Naive thymus-derived CD4-positive, alpha-beta T cell (primary cell): Measurements from ENCODE around the gene CZIB. TPM values are rescaled to one million over a fixed set of nuclear protein-coding genes. Genes with fewer than 3 reads are reported as not detected.
A peak's percentile ranks its signal among the peaks of the same experiment; 100 is the strongest.
"Not testable (repeated sequence)": the region's sequence is repeated elsewhere in the genome, so short reads cannot be mapped to it uniquely, and the experiment has no call there.

ENCODE experiments used
- ATAC-seq: fragments of 150-1000 bp; cut with Tn5 transposase; 2 replicates; pipeline ENCODE4 v1.10.0; 2021; ENCODE audit warnings: mild to moderate bottlenecking, moderate library complexity
- CTCF ChIA-PET: fragments of 350-600 bp; sonication (Branson Sonifier 250); formaldehyde crosslinking; loops from one replicate; lab custom pipeline; 2021; ENCODE audit warnings: antibody characterized with exemption; lab: Charles Lee
- POLR2A ChIA-PET: fragments of 350-600 bp; sonication (Branson Sonifier 250); formaldehyde crosslinking; loops from one replicate; lab custom pipeline; 2021; ENCODE audit warnings: antibody characterized with exemption, inconsistent platforms; lab: Charles Lee
- DNase-seq, 9 donors: peaks; one replicate each; pipeline versions ENCODE4 v3.0.0 to v3.0.0-alpha.2; 2020 to 2022; ENCODE audit warnings: mixed read lengths in 1 of 9
- H3K27ac ChIP-seq: one replicate; pipeline ENCODE4 v1.7.0; 2013; ENCODE audit warnings: mild to moderate bottlenecking, low read depth, low read length, moderate library complexity
- H3K27me3 ChIP-seq, 2 donors: one replicate each; pipeline ENCODE4 v1.7.0; 2013; ENCODE audit warnings: low read length in 2 of 2, mild to moderate bottlenecking in 2 of 2, moderate library complexity in 2 of 2; ENCODE audit not compliant: control insufficient read depth in 2 of 2, insufficient read depth in 2 of 2
- H3K36me3 ChIP-seq, 3 experiments: 1 replicate in 2 of 3; 2 replicates in 1 of 3; pipeline ENCODE4 v1.7.0; 2013; ENCODE audit warnings: low read length in 3 of 3, mild to moderate bottlenecking in 3 of 3, moderate library complexity in 1 of 3; ENCODE audit not compliant: insufficient read depth in 3 of 3, control insufficient read depth in 2 of 3
- H3K4me1 ChIP-seq, 2 donors: one replicate each; pipeline ENCODE4 v1.7.0; 2013; ENCODE audit warnings: low read length in 2 of 2, mild to moderate bottlenecking in 2 of 2, moderate library complexity in 1 of 2; ENCODE audit not compliant: control insufficient read depth in 2 of 2, insufficient read depth in 2 of 2
- H3K4me3 ChIP-seq: 2 replicates; pipeline ENCODE4 v1.7.0; 2013; ENCODE audit warnings: mild to moderate bottlenecking, low read length
- H3K9me3 ChIP-seq, 3 experiments: 1 replicate in 2 of 3; 2 replicates in 1 of 3; pipeline ENCODE4 v1.7.0; 2013; ENCODE audit warnings: low read length in 3 of 3; ENCODE audit not compliant: control insufficient read depth in 2 of 3
- H3K27ac Mint-ChIP-seq, 9 donors: one replicate each; pipeline ENCODE4 v1.8.0; 2020 to 2022; ENCODE audit warnings: mixed read lengths in 9 of 9, mild to moderate bottlenecking in 8 of 9, moderate library complexity in 5 of 9, inconsistent platforms in 2 of 9
- H3K27me3 Mint-ChIP-seq, 5 donors: one replicate each; pipeline ENCODE4 v1.8.0; 2021 to 2022; ENCODE audit warnings: mixed read lengths in 5 of 5, mild to moderate bottlenecking in 1 of 5
- H3K36me3 Mint-ChIP-seq, 5 donors: one replicate each; pipeline ENCODE4 v1.8.0; 2020 to 2022; ENCODE audit warnings: mixed read lengths in 5 of 5, mild to moderate bottlenecking in 3 of 5, inconsistent platforms in 1 of 5
- H3K4me1 Mint-ChIP-seq, 7 donors: one replicate each; pipeline ENCODE4 v1.8.0; 2020 to 2022; ENCODE audit warnings: mixed read lengths in 7 of 7, mild to moderate bottlenecking in 3 of 7, inconsistent platforms in 1 of 7
- H3K4me3 Mint-ChIP-seq, 10 donors: one replicate each; pipeline ENCODE4 v1.8.0; 2020 to 2022; ENCODE audit warnings: mild to moderate bottlenecking in 10 of 10, mixed read lengths in 10 of 10, moderate library complexity in 6 of 10, inconsistent platforms in 2 of 10
- H3K9me3 Mint-ChIP-seq, 11 donors: one replicate each; pipeline ENCODE4 v1.8.0; 2020 to 2022; ENCODE audit warnings: mixed read lengths in 11 of 11, mild to moderate bottlenecking in 4 of 11, inconsistent platforms in 1 of 11, moderate library complexity in 1 of 11
- intact Hi-C, 2 donors: fragments of 100-400 bp; cut with micrococcal nuclease; formaldehyde crosslinking; loops; one replicate each; pipeline ENCODE4 v1.15.1; 2023
- polyA plus RNA-seq, 2 donors: library from polyadenylated mRNA; unstranded; fragments of 300-500 nt; fragmentation: Illumina TruSeq; gene quantifications; one replicate each; pipeline ENCODE4 v1.2.3, GENCODE V29; 2021
- total RNA-seq, 6 experiments: library from RNA in 5 of 6; stranded (reverse) in 5 of 6; gene quantifications; 1 replicate in 5 of 6; 2 replicates in 1 of 6; pipeline ENCODE4 v1.2.3 and lab custom pipeline; 2021 to 2026

The CZIB gene
- total and polyA plus RNA-seq, 7 experiments from 2014 or later = 41.9 to 94.9 (median 77.5) TPM

DNA sequence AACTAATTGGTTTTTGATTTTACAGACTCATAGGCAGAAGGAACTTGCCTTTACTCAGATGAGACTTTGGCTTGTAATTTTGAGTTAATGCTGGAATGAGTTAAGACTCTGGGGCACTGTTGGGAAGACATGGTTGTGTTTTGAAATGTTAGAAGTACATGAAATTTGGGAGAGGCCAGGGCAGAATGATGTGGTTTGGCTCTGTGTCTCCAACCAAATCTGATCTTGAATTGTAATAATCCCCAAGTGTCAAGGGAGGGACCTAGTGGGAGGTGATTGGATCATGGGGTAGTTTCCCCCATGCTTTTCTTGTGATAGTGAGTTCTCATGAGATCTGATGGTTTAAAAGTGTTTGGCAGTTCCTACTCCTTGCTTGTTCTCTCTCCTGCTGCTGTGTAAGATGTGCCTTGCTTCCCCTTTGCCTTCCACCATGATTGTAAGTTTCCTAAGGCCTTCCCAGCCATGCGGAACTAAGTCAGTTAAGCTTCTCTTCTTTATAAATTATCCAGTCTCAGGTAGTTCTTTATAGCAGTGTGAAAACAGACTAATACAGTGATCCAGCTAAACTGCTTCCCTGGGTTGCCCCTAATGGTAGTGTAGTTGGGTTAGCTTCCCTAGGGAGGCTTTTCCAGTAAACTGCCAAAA, 13.6 kb downstream of the CZIB start:
- no peaks in the 10 kb centered on the region for H3K4me1 ChIP-seq
- no peak overlapping the region for H3K4me3 ChIP-seq
- Mint-ChIP-seq H3K36me3 (peaks cover 45 to 85% (median 60%) of the 10 kb centered on the region in 5 donors), H3K27ac (peak overlapping the region in 2 of 9 donors; percentile 4 to 43), H3K27me3 (no peaks in the 10 kb centered on the region), H3K4me3 (no peak overlapping the region), H3K9me3 (peaks cover 5 to 27% (median 16%) of the 10 kb centered on the region in 11 donors), H3K4me1 (peaks cover 0 to 31% (median 28%) of the 10 kb centered on the region in 7 donors)
- ATAC-seq (no peak), DNase-seq (no peak)
- no peaks in the 10 kb centered on the region for H3K27me3 ChIP-seq
- H3K36me3 ChIP-seq = peaks cover 10 to 92% (median 18%) of the 10 kb centered on the region in 3 experiments
- CTCF ChIA-PET = no interaction called here
- H3K9me3 ChIP-seq = peaks cover 0 to 16% (median 3%) of the 10 kb centered on the region in 3 experiments
- intact Hi-C loops = no loop called here
- H3K27ac ChIP-seq = no peak overlapping the region
- POLR2A ChIA-PET = no interaction called here

DNA sequence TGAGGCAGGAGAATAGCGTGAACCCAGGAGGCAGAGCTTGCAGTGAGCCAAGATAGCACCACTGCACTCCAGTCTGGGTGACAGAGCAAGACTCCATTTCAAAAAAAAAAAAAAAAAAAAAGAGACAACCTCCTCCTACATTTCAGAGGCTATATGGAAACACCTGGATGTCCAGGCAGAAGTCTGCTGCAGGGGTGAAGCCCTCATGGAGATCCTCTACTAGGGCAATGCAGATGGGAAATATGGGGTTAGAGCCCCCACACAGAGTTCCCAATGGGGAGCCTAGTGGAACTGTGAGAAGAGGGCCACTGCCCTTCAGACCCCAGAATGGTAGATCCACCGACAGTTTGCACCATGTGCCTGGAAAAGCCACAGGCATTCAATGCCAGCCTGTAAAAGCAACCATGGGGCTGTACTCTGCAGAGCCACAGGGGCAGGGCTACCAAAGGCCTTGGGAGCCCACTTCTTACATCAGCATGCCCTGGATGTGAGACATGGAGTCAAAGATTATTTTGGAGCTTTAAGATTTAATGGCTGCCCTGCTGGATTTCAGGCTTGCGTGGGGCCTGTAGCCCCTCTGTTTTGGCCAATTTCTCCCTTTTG, 14.2 kb downstream of the CZIB start:
- ATAC-seq, H3K27ac ChIP-seq, CTCF ChIA-PET, H3K27ac Mint-ChIP-seq, H3K27me3 Mint-ChIP-seq, H3K4me3 ChIP-seq, H3K27me3 ChIP-seq, H3K4me3 Mint-ChIP-seq, H3K4me1 ChIP-seq, intact Hi-C loops: not testable (repeated sequence)
- H3K9me3 Mint-ChIP-seq = peaks cover 5 to 27% (median 16%) of the 10 kb centered on the region in 11 donors
- POLR2A ChIA-PET = interaction anchor here (0.7 kb wide), 1 partner anchor 13 kb away, joined by 3 read pairs; no protein-coding TSS in a partner anchor
- peaks cover 0 to 31% (median 28%) of the 10 kb centered on the region in 7 donors for H3K4me1 Mint-ChIP-seq
- Histone ChIP-seq H3K36me3 (peaks cover 10 to 94% (median 18%) of the 10 kb centered on the region in 3 experiments), H3K9me3 (peaks cover 0 to 16% (median 3%) of the 10 kb centered on the region in 3 experiments)
- peak in 1 of 9 donors; percentile 6 for DNase-seq
- peaks cover 45 to 88% (median 63%) of the 10 kb centered on the region in 5 donors for H3K36me3 Mint-ChIP-seq

DNA sequence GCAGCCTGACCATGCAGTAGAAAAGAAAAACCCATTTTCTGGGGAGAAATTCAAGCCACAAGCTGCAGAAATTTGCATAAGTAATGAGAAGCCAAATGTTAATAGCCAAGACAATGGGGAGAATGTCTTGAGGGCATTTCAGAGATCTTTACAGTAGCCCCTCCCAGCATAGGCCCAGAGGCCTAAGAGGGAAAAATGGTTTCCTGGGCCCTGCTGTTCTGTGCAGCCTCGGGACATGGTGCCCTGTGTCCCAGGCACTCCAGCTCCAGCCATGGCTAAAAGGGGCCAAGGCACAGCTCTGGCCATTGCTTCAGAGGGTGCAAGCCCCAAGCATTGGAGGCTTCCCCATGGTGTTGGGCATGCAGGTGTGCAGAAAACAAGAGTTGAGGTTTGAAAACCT, 14.9 kb downstream of the CZIB start:
- intact Hi-C loops, H3K27ac Mint-ChIP-seq, H3K4me1 ChIP-seq, H3K27ac ChIP-seq, CTCF ChIA-PET, DNase-seq, H3K27me3 ChIP-seq, H3K4me3 ChIP-seq, H3K27me3 Mint-ChIP-seq, ATAC-seq: not testable (repeated sequence)
- Mint-ChIP-seq H3K4me1 (peaks cover 0 to 38% (median 28%) of the 10 kb centered on the region in 7 donors), H3K36me3 (peaks cover 45 to 89% (median 70%) of the 10 kb centered on the region in 5 donors), H3K4me3 (peak overlapping the region in 1 of 10 donors; percentile 14), H3K9me3 (peaks cover 5 to 27% (median 16%) of the 10 kb centered on the region in 11 donors)
- Histone ChIP-seq H3K9me3 (peaks cover 0 to 16% (median 3%) of the 10 kb centered on the region in 3 experiments), H3K36me3 (peaks cover 10 to 93% (median 12%) of the 10 kb centered on the region in 3 experiments)
- POLR2A ChIA-PET = interaction anchor here (0.7 kb wide), 1 partner anchor 13 kb away, joined by 3 read pairs; no protein-coding TSS in a partner anchor

DNA sequence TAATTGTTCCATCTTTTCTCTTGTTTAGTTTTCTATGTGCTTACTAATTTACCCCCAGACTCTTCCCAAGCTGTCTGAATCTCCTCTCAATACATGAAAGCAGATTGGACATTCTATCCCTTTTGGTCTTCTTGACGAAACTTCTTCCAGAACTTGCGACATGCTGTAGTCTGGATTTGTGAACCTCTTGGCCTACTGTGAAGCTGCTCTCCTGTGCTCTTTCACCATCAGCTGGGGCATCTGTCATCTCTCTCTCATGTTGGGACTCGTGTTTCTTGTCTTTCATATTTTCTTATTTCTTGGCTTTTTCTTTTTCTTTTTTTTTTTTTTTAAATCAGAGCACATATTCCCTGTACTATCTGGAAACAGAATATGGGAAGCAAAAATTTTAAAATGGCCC, 17.0 kb downstream of the CZIB start:
- H3K9me3 Mint-ChIP-seq = peaks cover 5 to 27% (median 16%) of the 10 kb centered on the region in 11 donors
- CTCF ChIA-PET = no interaction called here
- H3K36me3 ChIP-seq = peaks cover 3 to 75% (median 9%) of the 10 kb centered on the region in 3 experiments

DNA sequence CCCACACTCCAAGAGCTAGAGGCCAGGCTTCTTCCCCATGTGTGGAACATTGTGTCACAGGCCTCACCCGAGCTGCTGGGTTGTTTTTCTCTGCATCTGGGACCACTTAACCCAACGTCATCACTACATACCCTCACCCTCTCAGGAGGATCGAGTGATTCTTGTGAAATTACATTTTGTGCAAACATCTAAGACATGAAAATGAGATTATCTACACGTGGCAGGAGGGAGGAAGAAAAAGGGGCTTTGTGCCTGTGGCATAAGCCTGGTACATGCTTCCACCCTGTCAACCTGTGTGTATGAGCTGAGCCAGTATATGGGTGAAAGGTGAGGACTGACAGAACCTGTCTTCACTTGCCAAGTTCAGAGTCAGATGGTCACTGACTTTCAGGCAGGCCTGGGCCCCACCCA, 22.2 kb downstream of the CZIB start:
- intact Hi-C loops = loop anchor here (5.0 kb wide), 6 partner anchors 181 to 1321 kb away; partner anchors contain the start of genes CC2D1B (in 1 of the 2), ECHDC2 (in 1 of the 2), NDC1 (in 1 of the 2) and NRDC (in 1 of the 2)
- no peaks in the 10 kb centered on the region for H3K9me3 Mint-ChIP-seq
- Histone ChIP-seq H3K36me3 (peaks cover 0 to 26% (median under 1%) of the 10 kb centered on the region in 3 experiments), H3K27me3 (no peaks in the 10 kb centered on the region), H3K4me1 (peaks cover 16 to 20% of the 10 kb centered on the region in 2 donors), H3K27ac (peak overlapping the region; percentile 98), H3K9me3 (no peaks in the 10 kb centered on the region), H3K4me3 (no peak overlapping the region)
- CTCF ChIA-PET = no interaction called here
- no peaks in the 10 kb centered on the region for H3K27me3 Mint-ChIP-seq
- H3K27ac Mint-ChIP-seq = peak overlapping the region; percentile 90 to 100 (median 97)
- POLR2A ChIA-PET = interaction anchor here (1.0 to 6.3 kb wide), 3 partner anchors 16 to 23 kb away, joined by 3 to 42 read pairs (median 3); partner anchors contain the start of gene CZIB
- H3K36me3 Mint-ChIP-seq = peaks cover 13 to 29% (median 21%) of the 10 kb centered on the region in 5 donors
- H3K4me1 Mint-ChIP-seq = peaks cover 16 to 57% (median 45%) of the 10 kb centered on the region in 7 donors
- peak overlapping the region; percentile 88 to 100 (median 98) for H3K4me3 Mint-ChIP-seq
- no peak for DNase-seq
- ATAC-seq = no peak

More for the DNA sequence above, 17.0 kb downstream of the CZIB start:
- peaks cover 43 to 72% (median 61%) of the 10 kb centered on the region in 5 donors for H3K36me3 Mint-ChIP-seq
- Histone ChIP-seq H3K4me1 (peaks cover 0 to 2% of the 10 kb centered on the region in 2 donors), H3K27ac (no peak overlapping the region), H3K4me3 (no peak overlapping the region), H3K27me3 (no peaks in the 10 kb centered on the region), H3K9me3 (peaks cover 0 to 16% (median 3%) of the 10 kb centered on the region in 3 experiments)
- POLR2A ChIA-PET = interaction anchor here (1.0 kb wide), 1 partner anchor 16 kb away, joined by 4 read pairs; no protein-coding TSS in a partner anchor
- H3K27me3 Mint-ChIP-seq = no peaks in the 10 kb centered on the region
- DNase-seq = no peak
- no peak overlapping the region for H3K4me3 Mint-ChIP-seq
- intact Hi-C loops = no loop called here
- peaks cover 3 to 53% (median 38%) of the 10 kb centered on the region in 7 donors for H3K4me1 Mint-ChIP-seq
- H3K27ac Mint-ChIP-seq = peak overlapping the region in 1 of 9 donors; percentile 45
- no peak for ATAC-seq
